ENCODE results near the gene NEK7.

GRCh38 chr1:198318085-198318484, 161.3 kb downstream of the NEK7 start:
- TF ChIP-seq POLR2AphosphoS5 (IDR thresholded peaks at IDR 0.05; ENCODE audit: low read depth, low read length): no peak
- no peak for TF ChIP-seq POLR2A (IDR thresholded peaks at IDR 0.05; ENCODE audit: low read depth, low read length)
- TF ChIP-seq TAF1 (IDR thresholded peaks at IDR 0.05; ENCODE audit: borderline replicate concordance, low read depth, low read length): no peak

All from GM12892 (cell line).